Stimulated activated CD8-positive, alpha-beta memory T cell treated with anti-CD3 and anti-CD28 coated beads, Interleukin-4, amount 100 ng/mL, for 24 hours (primary cell): ENCODE measurements around the gene STXBP4.
"Not testable (repeated sequence)": the region's sequence is repeated elsewhere in the genome, so short reads cannot be mapped to it uniquely, and the experiment has no call there.

Experiments used
- DNase-seq: peaks from one replicate; pipeline ENCODE4 v3.0.0-alpha.2; 2020; ENCODE audit warnings: low read depth

The STXBP4 gene

DNA sequence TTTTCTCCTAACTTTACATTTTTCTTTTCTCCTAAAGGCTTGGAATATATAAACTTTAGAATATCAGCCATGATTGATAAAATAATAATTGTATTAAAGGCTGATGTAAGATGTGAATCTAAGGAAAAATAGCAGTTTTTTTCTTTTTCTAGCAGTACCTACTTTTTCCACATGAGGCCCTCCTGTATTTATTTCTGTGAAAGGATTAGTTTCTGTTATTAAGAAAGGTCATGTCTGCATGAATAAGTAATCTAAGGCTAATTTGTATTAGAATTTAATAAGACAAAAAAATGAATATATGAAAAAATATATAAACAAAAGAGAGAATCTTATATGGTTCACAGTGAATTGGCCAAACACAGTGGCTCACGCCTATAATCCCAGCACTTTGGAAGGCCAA is 85.3 kb downstream of the STXBP4 start:
- no peak for DNase-seq

- no peak for DNase-seq
Measured at GRCh38 chr17:55054429-55054828, 85.9 kb downstream of the STXBP4 start.

DNA sequence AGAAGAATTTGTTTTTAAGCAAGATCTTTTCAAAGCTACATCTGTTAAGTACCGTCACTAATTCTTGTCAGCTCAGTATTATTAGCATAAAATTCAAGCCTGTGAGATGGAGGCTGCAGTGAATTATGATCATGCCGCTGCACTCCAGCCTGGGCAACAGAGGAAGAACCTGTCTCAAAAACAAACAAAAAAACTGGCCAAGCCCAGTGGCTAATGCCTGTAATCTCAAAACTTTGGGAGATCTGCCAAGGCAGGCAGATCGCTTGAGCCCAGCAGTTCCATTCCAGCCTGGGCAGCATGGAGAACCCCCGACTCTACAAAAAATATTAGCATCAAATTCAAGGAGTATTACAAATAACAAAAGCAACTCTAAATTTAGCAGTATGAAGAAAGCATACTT is 88.0 kb downstream of the STXBP4 start:
- no peak for DNase-seq

GRCh38 chr17:55057184-55057583 is 88.6 kb downstream of the STXBP4 start:
- no peak for DNase-seq

DNA sequence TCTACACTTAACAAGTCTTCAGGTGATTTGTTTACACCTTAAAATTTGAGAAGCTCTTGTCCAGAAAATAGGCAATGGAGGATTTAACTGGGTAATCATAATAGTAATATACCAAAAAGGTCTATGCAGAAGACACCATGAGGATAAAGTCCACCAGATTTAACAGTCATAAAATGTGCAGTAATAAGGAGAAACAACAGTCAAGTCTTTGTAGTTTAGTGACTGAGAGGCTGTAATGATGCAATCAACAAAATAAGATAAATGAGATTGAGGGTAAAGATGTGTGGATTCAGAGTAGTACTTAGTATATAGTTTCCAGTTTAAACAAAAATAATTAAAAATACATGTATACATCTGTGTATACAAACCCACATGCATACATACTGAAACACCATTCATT is 91.2 kb downstream of the STXBP4 start:
- DNase-seq, result no peak

GRCh38 chr17:55062921-55063320 is 94.4 kb downstream of the STXBP4 start:
- no peak for DNase-seq

GRCh38 chr17:55063885-55064874 is 95.6 kb downstream of the STXBP4 start:
- no peak for DNase-seq

DNA sequence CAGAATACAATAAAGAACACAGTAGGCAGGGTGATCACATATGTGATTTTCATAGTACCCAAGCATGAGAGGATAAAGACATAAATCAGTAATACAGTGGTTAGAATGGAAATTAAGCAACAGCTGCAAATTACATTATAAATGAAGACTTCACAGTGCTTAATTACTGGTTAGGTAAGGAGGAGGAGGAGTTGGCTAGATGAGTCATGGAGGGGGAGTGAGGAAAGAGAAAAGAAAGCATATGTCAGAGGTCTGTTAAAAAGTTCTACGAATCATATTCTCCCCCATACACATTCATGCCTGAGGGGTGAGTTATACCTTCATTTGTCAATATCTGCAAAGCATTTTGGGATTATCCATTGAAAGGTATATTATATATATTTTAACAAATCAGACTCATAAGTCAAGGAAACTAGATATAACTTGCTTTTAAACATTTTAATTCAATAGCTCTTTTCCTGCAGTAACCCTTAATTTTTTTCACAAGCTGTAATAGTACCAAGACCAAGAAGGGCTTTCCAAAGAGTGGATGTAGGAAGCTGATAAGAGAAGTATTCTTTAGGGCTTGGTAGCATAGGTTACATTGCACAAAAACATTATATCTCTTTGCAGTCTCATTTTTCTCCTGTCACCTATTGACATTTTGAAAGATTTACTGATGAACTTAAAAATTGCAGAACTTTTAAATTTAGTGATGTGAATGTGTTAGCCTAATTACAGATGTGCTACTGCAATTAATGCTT is 99.3 kb downstream of the STXBP4 start:
- no peak for DNase-seq

- DNase-seq, result no peak
Measured at GRCh38 chr17:55068862-55069811, 100.6 kb downstream of the STXBP4 start.

- DNase-seq, result no peak
Measured at GRCh38 chr17:55069983-55070529, 101.5 kb downstream of the STXBP4 start.

- no peak for DNase-seq
Measured at GRCh38 chr17:55072898-55073297, 104.3 kb downstream of the STXBP4 start.

GRCh38 chr17:55073467-55073866 is 104.9 kb downstream of the STXBP4 start:
- not testable (repeated sequence) for DNase-seq

- DNase-seq, result no peak
Measured at GRCh38 chr17:55081559-55081958, 113.0 kb downstream of the STXBP4 start.

GRCh38 chr17:55086635-55087058 is 118.1 kb downstream of the STXBP4 start:
- DNase-seq, result no peak

GRCh38 chr17:55089256-55089655 is 120.7 kb downstream of the STXBP4 start:
- DNase-seq, result no peak

DNA sequence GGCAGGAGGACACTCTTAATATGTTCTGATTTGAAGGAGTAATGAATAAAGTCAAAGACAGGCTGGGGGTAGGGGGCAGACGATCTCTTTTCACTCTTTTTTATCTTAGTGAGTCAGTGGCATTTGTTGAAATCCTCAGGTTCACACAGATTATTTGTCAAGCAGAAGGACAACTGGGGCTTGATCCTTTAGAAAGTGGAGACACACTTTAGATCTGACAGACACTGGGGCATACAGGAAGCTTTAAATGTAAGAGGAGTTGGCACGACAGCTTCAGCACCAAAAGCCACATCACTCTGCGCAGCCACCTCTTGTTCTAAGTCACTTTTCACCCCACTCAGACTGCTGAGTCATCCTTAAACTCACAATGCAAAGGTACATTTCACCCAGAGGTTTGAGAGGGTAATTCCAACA is 121.5 kb downstream of the STXBP4 start:
- DNase-seq, result no peak

DNA sequence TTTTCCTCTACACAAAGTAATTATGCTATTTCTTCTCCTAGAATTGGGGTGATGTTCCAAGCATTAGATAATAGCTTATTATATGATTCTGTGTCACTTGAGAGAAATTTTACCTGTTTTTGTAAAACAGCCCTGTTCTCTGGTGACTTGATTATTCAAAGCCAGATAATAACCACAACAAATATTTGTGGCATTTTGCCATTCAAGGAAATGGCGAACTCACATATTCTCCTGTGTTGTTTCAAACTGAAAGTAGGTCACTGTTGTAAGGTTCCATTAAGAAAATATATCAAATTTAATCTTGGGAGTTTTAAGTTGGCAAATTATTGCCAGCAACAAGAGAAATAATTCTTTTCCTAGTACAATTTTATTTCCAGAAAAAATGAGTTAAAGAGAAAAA is 124.8 kb downstream of the STXBP4 start:
- DNase-seq, result no peak

- no peak for DNase-seq
Measured at GRCh38 chr17:55098765-55099164, 130.2 kb downstream of the STXBP4 start.

DNA sequence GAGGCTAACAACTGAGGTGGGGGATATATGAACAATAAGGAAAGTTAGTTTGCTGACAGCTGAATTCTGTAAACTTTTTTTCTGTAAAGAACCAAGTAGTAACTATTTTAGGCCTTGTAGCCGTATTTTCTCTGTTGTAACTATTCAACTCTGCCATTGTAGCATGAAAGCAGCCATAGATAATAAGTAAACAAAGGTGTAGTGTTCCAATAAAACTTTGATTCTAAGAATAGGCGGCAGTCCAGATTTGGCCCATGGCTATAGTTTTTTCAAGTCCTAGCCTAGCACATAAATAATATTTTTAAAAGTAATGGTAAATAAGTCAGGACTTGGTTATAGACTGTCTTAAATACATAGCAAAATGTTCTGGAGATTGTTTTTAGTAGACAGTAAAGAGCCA is 142.0 kb downstream of the STXBP4 start:
- no peak for DNase-seq

- no peak for DNase-seq
Measured at GRCh38 chr17:55114283-55114682, 145.7 kb downstream of the STXBP4 start.

GRCh38 chr17:55116440-55116914 is 147.9 kb downstream of the STXBP4 start:
- no peak for DNase-seq
